Measurements from ENCODE around the gene KDM6A. TPM values are rescaled to one million over a fixed set of nuclear protein-coding genes. Genes with fewer than 3 reads are reported as not detected.
"Not testable (repeated sequence)": the region's sequence is repeated elsewhere in the genome, so short reads cannot be mapped to it uniquely, and the experiment has no call there.

KDM6A gene
- total RNA-seq, 1 donor from 2014 or later, result 14.4 TPM

- DNase-seq (ENCODE audit: low spot score), result no peak
- H3K9me3 Mint-ChIP-seq (ENCODE audit: low read depth), result peaks cover 22% of the 10 kb centered on the region
- no peak for TF ChIP-seq CTCF (IDR thresholded peaks at IDR 0.05)
- H3K4me1 Mint-ChIP-seq (ENCODE audit: low read depth), result peaks cover 12% of the 10 kb centered on the region
- no peaks in the 10 kb centered on the region for H3K27me3 Mint-ChIP-seq (ENCODE audit: low read depth)
- no peak overlapping the region for H3K27ac Mint-ChIP-seq (ENCODE audit: unreplicated experiment)
- H3K4me3 Mint-ChIP-seq (ENCODE audit: unreplicated experiment), result no peak overlapping the region
- H3K36me3 Mint-ChIP-seq (ENCODE audit: low read depth), result peaks cover 3% of the 10 kb centered on the region
Measured at GRCh38 chrX:44938111-44938510, 65.1 kb downstream of the KDM6A start.

DNA sequence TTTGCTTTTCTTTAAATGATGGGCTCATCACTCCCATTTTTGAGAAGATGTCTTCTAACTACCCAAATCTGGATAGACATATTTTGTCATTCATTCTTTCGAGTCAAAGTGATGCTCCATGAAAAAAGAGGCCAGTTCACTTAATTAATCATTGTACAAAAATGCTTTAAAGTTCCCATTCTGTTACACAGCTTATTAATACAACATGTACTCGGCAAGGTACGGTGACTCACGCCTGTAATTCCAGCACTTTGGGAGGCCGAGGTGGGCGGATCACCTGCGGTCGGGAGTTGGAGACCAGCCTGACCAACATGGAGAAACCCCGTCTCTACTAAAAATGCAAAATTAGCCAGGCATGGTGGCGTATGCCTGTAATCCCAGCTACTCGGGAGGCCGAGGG, 67.6 kb downstream of the KDM6A start:
- H3K27ac Mint-ChIP-seq (ENCODE audit: unreplicated experiment); DNase-seq (ENCODE audit: low spot score); H3K4me1 Mint-ChIP-seq (ENCODE audit: low read depth); H3K27me3 Mint-ChIP-seq (ENCODE audit: low read depth); H3K36me3 Mint-ChIP-seq (ENCODE audit: low read depth); H3K4me3 Mint-ChIP-seq (ENCODE audit: unreplicated experiment): not testable (repeated sequence)
- peaks cover 32% of the 10 kb centered on the region for H3K9me3 Mint-ChIP-seq (ENCODE audit: low read depth)

- Mint-ChIP-seq H3K4me3 (ENCODE audit: unreplicated experiment) (no peak overlapping the region), H3K36me3 (ENCODE audit: low read depth) (peaks cover 3% of the 10 kb centered on the region), H3K9me3 (ENCODE audit: low read depth) (peaks cover 30% of the 10 kb centered on the region), H3K27ac (ENCODE audit: unreplicated experiment) (no peak overlapping the region), H3K27me3 (ENCODE audit: low read depth) (no peaks in the 10 kb centered on the region), H3K4me1 (ENCODE audit: low read depth) (no peaks in the 10 kb centered on the region)
- no peak for DNase-seq (ENCODE audit: low spot score)
- no peak for TF ChIP-seq CTCF (IDR thresholded peaks at IDR 0.05)
Measured at GRCh38 chrX:44943007-44943406, 70.0 kb downstream of the KDM6A start.

GRCh38 chrX:44944894-44945293, 71.9 kb downstream of the KDM6A start:
- no peak for DNase-seq (ENCODE audit: low spot score)
- Mint-ChIP-seq H3K4me1 (ENCODE audit: low read depth) (no peaks in the 10 kb centered on the region), H3K4me3 (ENCODE audit: unreplicated experiment) (no peak overlapping the region), H3K27me3 (ENCODE audit: low read depth) (no peaks in the 10 kb centered on the region), H3K36me3 (ENCODE audit: low read depth) (peaks cover 1% of the 10 kb centered on the region), H3K9me3 (ENCODE audit: low read depth) (peaks cover 22% of the 10 kb centered on the region), H3K27ac (ENCODE audit: unreplicated experiment) (no peak overlapping the region)
- TF ChIP-seq CTCF (IDR thresholded peaks at IDR 0.05), result no peak

GRCh38 chrX:44945736-44946135, 72.7 kb downstream of the KDM6A start:
- TF ChIP-seq CTCF (IDR thresholded peaks at IDR 0.05), result no peak
- no peak overlapping the region for H3K4me3 Mint-ChIP-seq (ENCODE audit: unreplicated experiment)
- no peak for DNase-seq (ENCODE audit: low spot score)
- peaks cover 20% of the 10 kb centered on the region for H3K9me3 Mint-ChIP-seq (ENCODE audit: low read depth)
- H3K27ac Mint-ChIP-seq (ENCODE audit: unreplicated experiment), result no peak overlapping the region
- peaks cover 6% of the 10 kb centered on the region for H3K4me1 Mint-ChIP-seq (ENCODE audit: low read depth)
- no peaks in the 10 kb centered on the region for H3K27me3 Mint-ChIP-seq (ENCODE audit: low read depth)
- peaks cover 1% of the 10 kb centered on the region for H3K36me3 Mint-ChIP-seq (ENCODE audit: low read depth)

GRCh38 chrX:44946771-44947170, 73.8 kb downstream of the KDM6A start:
- H3K4me1 Mint-ChIP-seq (ENCODE audit: low read depth), result peaks cover 12% of the 10 kb centered on the region
- peaks cover 20% of the 10 kb centered on the region for H3K9me3 Mint-ChIP-seq (ENCODE audit: low read depth)
- no peaks in the 10 kb centered on the region for H3K27me3 Mint-ChIP-seq (ENCODE audit: low read depth)
- no peak for DNase-seq (ENCODE audit: low spot score)
- H3K4me3 Mint-ChIP-seq (ENCODE audit: unreplicated experiment), result no peak overlapping the region
- peaks cover 1% of the 10 kb centered on the region for H3K36me3 Mint-ChIP-seq (ENCODE audit: low read depth)
- no peak for TF ChIP-seq CTCF (IDR thresholded peaks at IDR 0.05)
- no peak overlapping the region for H3K27ac Mint-ChIP-seq (ENCODE audit: unreplicated experiment)

Measured in chondrocyte (in vitro differentiated cells).